Frontal cortex (tissue), 4 donors: ENCODE data around the gene SHOX. TPM values are rescaled to one million over a fixed set of nuclear protein-coding genes. Genes with fewer than 3 reads are reported as not detected.

Source experiments
- DNase-seq, 2 donors: peaks; one replicate each; pipeline ENCODE4 v3.0.0; 2012; ENCODE audit warnings: low spot score in 2 of 2
- FAIRE-seq: peaks from 2 replicates; lab custom pipeline; 2012; peaks lifted over from hg19 to GRCh38; lab: Jason Lieb, UNC
- total RNA-seq: library from RNA; depleted of rRNA; stranded (reverse); fragments of >200 nt; gene quantifications from one replicate; pipeline ENCODE4 v1.2.3, GENCODE V29; 2014
- donor health status: control.
- donor health status: control.
- donor health status: control.

Gene SHOX
- total RNA-seq, 1 donor from 2014 or later, result not detected

DNA sequence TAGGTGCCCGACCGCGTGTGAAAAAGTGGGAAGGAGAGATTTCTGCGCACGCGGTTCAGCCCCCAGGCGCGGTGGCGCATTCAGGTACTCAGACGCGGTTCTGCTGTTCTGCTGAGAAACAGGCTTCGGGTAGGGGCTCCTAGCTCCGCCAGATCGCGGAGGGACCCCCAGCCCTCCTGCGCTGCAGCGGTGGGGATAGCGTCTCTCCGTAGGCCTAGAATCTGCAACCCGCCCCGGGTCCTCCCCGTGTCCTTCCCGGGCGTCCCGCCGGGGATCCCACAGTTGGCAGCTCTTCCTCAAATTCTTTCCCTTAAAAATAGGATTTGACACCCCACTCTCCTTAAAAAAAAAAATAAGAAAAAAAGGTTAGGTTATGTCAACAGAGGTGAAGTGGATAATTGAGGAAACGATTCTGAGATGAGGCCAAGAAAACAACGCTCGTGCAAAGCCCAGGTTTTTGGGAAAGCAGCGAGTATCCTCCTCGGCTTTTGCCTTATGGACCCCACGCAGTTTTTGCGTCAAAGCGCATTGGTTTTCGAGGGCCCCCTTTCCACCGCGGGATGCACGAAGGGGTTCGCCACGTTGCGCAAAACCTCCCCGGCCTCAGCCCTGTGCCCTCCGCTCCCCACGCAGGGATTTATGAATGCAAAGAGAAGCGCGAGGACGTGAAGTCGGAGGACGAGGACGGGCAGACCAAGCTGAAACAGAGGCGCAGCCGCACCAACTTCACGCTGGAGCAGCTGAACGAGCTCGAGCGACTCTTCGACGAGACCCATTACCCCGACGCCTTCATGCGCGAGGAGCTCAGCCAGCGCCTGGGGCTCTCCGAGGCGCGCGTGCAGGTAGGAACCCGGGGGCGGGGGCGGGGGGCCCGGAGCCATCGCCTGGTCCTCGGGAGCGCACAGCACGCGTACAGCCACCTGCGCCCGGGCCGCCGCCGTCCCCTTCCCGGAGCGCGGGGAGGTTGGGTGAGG lies 3.7 kb downstream of the SHOX start:
- FAIRE-seq (no peak), DNase-seq (no peak)

DNA sequence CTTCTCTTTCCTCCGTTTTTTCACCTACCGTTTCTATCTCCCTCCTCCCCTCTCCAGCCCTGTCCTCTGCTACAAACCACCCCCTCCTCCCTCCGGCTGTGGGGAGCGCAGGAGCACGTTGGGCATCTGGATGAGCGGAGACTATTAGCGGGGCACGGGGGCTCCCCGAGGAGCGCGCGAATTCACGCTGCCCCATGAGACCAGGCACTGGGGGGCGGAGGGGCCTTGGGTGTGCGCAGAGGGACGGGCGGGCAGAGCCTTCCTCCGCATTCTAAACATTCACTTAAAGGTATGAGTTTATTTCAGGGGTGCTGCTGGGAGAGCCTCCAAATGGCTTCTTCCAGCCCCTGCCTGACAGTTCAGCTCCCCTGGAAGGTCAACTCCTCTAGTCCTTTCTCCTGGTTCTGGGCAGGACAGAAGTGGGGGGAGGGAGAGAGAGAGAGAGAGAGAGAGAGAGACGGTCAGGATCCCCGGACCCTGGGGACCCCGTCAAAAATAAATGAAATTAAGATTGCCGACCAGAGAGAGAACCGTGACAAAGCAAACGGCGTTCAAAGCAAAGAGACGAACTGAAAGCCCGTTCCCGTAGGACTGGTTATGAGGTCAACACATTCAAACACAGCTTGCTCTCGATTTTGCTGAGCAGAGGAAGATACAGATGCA lies 5.0 kb downstream of the SHOX start:
- DNase-seq (no peak), FAIRE-seq (no peak)

DNA sequence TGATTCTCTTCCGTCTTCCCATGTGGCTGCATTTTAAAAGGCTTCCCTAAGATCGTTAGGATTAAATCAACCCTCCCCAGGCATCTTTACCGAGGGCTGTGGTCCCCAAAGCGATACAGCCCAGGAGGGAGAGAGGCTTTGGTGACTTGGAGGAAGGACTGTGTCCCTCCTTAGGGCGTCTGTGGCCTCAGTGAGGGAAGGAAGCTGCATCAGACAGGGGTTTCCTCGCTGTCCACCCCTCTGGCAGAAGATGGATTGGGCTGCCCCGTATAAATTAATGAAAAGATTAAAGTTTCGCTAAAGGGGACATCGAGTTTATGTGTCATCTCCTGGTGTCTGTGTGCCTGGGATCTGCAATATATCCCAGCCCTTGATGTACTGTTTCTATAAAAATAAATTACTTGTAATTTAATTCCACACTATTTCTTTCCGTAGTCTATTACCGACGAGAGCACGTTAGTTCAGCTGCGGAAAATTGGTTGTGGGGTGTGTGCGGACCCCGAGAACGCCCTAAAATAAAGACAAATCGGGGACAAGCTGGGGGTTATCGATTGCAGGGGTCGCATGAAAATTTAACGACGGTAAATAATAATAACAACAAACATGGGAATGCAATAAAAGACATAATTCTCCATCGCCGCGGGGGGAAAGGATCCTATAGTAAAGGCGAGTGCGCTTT lies 6.5 kb downstream of the SHOX start:
- FAIRE-seq (no peak), DNase-seq (no peak)

DNA sequence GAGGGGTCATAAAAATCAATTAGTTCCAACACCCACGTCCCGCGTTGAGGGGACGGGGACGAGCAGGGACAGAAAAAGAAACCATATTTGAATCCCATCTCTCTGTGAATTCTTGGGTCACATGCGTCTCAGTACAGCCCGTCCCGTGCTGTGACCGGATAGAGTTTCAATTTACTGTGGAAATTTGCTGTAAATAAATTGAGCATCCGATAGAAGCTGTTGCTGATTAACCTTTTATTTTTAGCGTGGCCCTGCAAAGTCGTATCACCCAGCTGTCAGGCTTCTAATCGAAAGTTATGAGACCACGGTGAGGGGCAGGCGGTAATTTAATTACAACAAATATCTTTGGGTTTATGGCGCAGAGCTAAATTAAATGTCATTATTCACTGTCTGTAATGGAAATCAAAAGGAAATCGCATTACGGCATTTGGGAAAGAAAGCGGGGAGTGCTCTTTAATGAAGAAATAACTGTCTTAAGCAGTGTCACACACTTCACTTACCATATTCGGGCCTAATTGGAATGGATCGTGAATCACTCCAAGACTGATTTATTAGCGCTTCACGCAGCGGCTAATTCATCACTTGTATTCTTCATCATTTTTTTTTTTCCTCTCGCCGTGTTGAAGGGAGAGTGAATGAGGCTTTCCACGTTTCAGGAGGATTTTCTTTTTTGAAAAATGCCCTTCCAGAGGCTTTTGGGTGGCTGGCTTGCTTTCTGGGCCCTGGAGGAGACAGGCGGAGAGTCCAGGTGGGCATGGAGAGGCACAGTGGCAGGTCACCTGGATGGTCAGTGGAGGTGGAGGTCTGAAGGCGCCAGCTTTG lies 7.3 kb downstream of the SHOX start:
- FAIRE-seq (no peak), DNase-seq (no peak)

DNA sequence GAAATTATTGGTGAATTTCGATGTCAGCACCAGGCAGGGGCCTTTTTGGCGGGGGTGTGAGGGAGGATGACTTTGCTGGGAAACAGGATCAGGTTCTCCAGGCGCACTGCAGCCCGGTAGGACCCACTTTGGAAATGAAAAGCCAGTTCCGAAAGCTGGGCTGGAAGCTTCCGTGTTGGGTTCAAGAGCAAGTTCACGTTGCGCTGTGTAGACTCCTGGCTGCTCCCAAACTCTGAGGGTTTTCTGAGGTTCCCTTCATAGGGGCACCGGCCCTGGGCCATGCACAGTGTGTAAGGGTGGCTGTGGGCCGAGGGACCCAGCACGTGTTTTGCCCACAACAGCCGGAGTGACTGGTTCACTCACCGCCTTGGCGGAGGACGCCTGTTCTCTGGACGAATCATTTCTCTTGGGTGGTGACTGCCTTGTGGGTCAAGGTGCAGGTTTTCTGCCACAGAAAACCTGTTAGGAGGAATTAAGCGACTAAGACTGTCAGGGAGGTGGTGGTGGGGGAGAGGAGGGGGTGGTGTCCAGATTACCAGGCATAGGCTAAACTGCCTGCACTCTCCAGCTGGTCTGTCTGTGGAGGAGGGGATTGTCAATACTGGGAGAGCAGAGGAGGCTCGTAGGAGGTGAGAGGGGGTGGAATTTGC lies 8.0 kb downstream of the SHOX start:
- DNase-seq, result no peak
- FAIRE-seq, result no peak

DNA sequence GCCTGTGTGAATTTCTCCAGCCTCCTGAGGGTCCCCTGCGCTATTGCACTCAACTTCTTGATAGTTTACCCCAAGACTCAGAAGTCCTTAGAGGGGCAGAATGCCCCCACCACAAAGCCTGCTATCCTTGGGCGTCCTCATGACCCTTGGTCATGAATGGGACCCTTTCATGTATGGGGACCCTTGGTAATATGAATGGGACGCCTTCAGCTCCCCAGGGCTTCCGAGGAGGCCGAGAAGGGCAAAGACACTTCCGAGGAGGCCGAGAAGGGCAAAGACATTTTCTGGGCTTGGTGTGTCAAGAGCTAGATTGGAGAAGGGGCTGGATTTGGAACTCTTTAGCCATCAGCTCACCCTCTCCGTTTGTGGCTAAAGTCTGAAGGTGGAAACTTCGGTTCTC lies 8.6 kb downstream of the SHOX start:
- DNase-seq (no peak), FAIRE-seq (no peak)

DNA sequence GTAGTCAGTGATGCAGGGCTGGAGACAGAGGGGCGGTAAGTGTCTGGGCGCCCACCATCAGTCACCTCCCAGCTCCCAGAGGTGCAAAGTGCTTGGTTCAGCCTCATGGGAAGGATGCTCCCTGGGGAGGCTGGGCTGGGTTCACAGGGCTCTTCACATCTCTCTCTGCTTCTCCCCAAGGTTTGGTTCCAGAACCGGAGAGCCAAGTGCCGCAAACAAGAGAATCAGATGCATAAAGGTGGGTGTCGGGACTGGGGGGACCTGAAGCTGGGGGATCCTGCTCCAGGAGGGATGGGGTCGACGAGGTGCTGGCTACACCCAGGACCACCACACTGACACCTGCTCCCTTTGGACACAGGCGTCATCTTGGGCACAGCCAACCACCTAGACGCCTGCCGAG lies 10.1 kb downstream of the SHOX start:
- FAIRE-seq, result no peak

DNA sequence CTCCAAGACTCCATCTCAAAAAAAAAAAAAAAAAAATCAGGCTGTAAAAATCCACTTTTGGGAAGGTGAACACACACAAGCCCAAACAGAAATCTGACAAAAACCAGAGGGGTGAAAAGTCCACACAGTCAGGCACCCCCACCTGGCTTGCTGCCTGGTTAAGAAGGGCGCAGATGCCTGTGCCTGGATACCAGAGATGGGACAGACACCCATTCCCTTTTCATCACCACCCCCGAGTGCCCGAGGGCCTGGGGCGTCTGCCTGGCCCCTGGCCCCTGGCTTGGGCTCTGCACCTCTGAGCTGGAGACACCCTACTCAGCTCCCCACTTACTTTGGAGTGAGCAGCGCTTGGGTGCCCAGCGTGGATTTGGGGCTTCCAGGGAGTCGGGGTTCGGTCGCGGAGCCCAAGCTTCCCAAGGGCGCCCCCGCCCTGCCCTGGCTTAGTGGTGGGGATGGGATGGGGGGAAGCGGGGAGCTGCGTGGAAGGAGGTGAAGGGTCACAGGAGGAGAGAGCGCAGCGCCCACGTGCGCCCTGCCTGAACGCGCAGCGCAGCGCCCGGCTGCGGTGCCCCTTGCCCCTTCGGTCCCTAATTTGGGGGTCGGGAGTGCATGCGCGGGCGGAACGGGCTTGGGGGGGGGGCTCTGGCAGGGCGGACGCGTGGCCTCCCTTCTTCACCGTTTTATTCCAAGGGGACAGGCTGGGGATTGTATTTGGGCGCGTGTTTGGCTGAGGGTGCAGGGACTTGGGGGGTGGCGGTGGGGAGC lies 11.3 kb downstream of the SHOX start:
- DNase-seq (peak in 1 of 2 donors; percentile 3), FAIRE-seq (no peak)

More for the DNA sequence above, 10.1 kb downstream of the SHOX start:
- DNase-seq, result no peak

DNA sequence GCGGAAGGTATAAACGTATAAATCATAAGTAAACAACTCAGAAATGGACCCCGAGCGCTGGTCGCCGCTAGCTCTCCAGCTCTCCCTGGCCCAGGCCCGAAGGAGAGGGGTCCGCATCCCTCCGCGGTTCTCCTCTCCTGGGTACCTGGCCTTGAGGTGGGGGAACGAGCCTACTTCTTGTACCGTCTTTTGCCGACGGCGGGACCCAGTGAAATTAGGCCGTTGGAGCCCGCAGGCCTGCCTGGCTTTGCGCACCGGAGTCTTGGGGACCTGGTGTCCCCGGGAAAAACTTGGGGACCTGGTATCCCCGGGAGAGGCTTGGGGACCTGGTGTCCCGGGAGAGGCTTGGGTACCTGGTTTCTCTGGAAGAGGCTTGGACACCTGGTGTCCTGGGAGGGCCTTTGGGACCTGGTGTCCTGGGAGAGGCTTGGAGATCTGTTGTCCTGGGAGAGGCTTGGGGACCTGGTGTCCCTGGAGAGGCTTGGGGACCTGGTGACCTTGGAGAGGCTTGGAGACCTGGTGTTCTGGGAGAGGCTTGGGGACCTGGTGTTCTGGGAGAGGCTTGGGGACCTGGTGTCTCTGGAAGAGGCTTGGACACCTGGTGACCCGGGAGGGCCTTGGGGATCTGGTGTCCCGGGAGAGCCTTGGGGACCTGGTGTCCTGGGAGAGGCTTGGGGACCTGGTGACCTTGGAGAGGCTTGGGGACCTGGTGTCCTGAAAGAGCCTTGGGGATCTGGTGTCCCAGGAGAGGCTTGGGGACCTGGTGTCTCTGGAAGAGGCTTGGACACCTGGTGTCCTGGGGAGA lies 12.0 kb downstream of the SHOX start:
- FAIRE-seq (no peak), DNase-seq (peak in 1 of 2 donors; percentile 6)

DNA sequence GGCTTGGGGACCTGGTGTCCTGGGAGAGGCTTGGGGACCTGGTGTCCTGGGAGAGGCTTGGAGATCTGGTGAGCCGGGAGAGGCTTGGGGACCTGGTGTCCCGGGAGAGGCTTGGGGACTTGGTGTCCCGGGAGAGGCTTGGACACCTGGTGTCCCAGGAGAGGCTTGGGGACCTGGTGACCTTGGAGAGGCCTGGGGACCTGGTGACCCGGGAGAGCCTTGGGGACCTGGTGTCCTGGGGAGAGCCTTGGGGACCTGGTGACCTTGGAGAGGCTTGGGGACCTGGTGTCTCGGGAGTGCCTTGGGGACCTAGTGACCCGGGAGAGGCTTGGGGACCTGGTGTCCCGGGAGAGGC lies 12.6 kb downstream of the SHOX start:
- FAIRE-seq (no peak), DNase-seq (no peak)

DNA sequence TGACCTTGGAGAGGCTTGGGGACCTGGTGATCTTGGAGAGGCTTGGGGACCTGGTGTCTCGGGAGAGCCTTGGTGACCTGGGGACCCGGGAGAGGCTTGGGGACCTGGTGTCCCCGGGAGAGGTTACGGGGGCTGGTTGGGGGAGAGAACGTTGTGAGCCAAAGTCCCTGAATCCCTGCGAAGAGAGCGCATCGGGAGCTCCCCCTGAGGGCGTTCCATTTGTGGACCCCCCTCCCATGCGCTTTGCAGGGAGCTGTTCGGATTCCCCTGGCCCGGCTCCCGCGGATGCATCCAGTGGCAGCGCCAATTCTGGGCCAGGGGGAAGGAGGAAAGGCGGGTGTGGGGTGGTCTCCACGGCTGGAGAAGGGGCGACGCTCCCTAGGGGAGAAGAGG lies 13.3 kb downstream of the SHOX start:
- peak in 1 of 2 donors; percentile 9 for DNase-seq

DNA sequence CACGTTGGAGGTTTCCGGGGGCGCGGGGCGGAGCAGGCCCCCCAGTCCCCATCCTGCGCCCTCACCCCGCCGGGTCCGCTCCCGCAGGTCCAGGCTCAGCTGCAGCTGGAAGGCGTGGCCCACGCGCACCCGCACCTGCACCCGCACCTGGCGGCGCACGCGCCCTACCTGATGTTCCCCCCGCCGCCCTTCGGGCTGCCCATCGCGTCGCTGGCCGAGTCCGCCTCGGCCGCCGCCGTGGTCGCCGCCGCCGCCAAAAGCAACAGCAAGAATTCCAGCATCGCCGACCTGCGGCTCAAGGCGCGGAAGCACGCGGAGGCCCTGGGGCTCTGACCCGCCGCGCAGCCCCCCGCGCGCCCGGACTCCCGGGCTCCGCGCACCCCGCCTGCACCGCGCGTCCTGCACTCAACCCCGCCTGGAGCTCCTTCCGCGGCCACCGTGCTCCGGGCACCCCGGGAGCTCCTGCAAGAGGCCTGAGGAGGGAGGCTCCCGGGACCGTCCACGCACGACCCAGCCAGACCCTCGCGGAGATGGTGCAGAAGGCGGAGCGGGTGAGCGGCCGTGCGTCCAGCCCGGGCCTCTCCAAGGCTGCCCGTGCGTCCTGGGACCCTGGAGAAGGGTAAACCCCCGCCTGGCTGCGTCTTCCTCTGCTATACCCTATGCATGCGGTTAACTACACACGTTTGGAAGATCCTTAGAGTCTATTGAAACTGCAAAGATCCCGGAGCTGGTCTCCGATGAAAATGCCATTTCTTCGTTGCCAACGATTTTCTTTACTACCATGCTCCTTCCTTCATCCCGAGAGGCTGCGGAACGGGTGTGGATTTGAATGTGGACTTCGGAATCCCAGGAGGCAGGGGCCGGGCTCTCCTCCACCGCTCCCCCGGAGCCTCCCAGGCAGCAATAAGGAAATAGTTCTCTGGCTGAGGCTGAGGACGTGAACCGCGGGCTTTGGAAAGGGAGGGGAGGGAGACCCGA lies 14.0 kb downstream of the SHOX start:
- FAIRE-seq (no peak), DNase-seq (peak in 1 of 2 donors; percentile 11)

More for the DNA sequence above, 13.3 kb downstream of the SHOX start:
- no peak for FAIRE-seq

DNA sequence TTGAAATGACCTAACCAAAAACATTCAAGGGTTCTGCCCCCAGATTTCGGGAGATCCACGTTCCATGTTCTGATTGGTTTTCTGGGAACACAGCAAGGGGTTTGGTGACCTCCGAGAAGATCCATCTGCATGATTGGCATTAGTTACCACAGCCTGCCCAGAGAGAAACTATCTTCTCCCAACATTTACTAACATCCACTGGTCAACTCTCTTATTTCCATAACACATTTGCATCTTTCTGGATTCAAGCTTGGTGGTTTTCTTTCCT lies 15.6 kb downstream of the SHOX start:
- FAIRE-seq (no peak), DNase-seq (no peak)

DNA sequence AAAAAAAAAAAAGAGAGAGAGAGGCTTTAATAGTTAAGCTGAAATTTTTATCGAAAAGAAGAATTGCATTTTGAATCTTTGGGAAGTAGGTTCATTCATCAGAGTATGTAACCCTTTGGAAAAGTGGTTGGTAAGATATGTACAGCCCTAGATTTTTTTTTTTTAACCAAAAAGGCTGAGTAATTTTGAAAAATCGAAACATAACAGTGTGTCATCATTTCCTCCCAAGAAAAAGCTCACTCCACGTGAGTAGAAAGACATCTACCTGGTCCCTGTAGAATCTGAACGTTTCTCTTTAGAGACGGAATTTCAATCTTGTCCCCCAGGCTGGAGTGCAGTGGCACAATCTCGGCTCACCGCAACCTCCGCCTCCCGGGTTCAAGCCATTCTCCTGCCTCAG lies 16.2 kb downstream of the SHOX start:
- FAIRE-seq, result no peak
- DNase-seq, result no peak

DNA sequence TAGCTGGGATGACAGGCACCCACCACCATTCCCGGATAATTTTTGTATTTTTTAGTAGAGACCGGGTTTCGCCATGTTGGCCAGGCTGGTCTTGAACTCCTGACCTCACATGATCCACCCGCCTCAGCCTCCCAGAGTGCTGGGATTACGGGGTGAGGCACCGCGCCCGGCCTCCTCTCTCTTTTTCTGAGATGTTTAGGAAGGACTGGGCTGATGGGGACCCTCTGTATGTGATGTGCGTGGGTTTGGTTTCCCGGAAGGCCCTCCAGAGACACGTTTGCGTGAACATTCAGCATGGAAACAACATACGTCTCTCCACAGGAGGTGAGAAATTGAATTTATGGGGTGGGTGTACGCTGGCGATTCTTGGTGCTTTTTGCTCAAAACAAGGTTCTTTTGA lies 18.6 kb downstream of the SHOX start:
- FAIRE-seq, result no peak
- no peak for DNase-seq

DNA sequence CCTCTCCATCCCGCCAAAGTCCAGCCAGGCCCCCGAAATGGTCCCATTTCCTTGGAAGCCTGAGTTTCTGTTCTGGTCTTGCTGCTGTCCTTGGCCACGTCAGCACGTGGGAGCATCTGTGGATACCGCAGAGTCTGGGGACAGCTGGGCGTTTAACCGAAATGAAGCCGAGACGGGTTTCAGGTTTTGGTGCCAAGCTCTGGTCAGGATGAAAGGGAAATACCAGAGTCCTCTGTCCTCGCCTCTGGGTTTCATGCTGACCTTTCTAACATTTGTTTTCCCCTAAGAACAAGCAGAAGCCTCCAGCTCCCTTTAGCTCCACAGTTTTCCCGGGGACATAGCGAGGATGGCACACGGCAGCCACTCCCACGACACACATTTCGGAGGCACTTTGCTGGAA lies 19.7 kb downstream of the SHOX start:
- DNase-seq (no peak), FAIRE-seq (no peak)

DNA sequence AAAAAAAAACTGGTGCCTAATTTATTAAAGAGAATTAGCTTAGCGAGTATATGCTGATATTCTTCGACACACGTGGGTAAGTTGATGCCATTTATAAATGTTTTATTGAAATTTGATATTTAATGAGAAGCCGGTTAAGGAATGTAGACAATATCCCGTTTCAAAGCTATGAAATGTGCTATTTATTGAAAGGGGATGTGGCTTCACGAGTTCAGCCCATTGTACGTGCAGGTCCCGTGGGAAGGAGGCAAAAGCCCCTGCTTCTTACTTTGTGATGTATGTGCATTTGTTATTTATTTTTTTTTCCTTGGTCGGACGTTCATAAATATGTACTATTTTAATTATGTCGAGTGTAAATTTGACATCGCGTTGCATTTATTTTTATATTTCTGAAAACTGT lies 20.2 kb downstream of the SHOX start:
- DNase-seq (no peak), FAIRE-seq (no peak)
